GM19035 (cell line): Measurements from ENCODE around the gene DOCK11.
"Not testable (repeated sequence)": the region's sequence is repeated elsewhere in the genome, so short reads cannot be mapped to it uniquely, and the experiment has no call there.

Experiments
- ATAC-seq: cut with Tn5 transposase; IDR thresholded peaks from one replicate; pipeline ENCODE4 v1.9.1; 2021; ENCODE audit not compliant: unreplicated experiment

The DOCK11 gene

GRCh38 chrX:118729042-118729652, 233.5 kb downstream of the DOCK11 start:
- ATAC-seq = no peak

GRCh38 chrX:118730500-118731247, 235.1 kb downstream of the DOCK11 start:
- ATAC-seq = no peak

GRCh38 chrX:118732551-118732950, 236.9 kb downstream of the DOCK11 start:
- ATAC-seq = not testable (repeated sequence)

GRCh38 chrX:118734909-118735308, 239.3 kb downstream of the DOCK11 start:
- ATAC-seq = no peak
